Measurements from ENCODE around the gene SGCD. TPM values are rescaled to one million over a fixed set of nuclear protein-coding genes. Genes with fewer than 3 reads are reported as not detected.

Gene SGCD
- total RNA-seq, 4 donors from 2014 or later, result 12.4 to 17.8 (median 13.4) TPM

GRCh38 chr5:156561651-156562050 lies 234.7 kb downstream of the SGCD start:
- no peak for DNase-seq (ENCODE audit: low spot score in 2 of 2)
- H3K27ac ChIP-seq, result no peak overlapping the region

GRCh38 chr5:156570615-156571014 lies 243.7 kb downstream of the SGCD start:
- H3K27ac ChIP-seq, result no peak overlapping the region
- no peak for DNase-seq (ENCODE audit: low spot score in 2 of 2)
- no peaks in the 10 kb centered on the region for H3K4me1 ChIP-seq
- no peaks in the 10 kb centered on the region for H3K9me3 ChIP-seq
- TF ChIP-seq CTCF (IDR thresholded peaks at IDR 0.05), result no peak
- no peak for TF ChIP-seq POLR2A (IDR thresholded peaks at IDR 0.05)
- no peaks in the 10 kb centered on the region for H3K27me3 ChIP-seq
- no peak overlapping the region for H3K4me3 ChIP-seq
- H3K36me3 ChIP-seq, result no peaks in the 10 kb centered on the region

More at GRCh38 chr5:156561651-156562050, 234.7 kb downstream of the SGCD start:
- H3K4me1 ChIP-seq, result no peaks in the 10 kb centered on the region
- no peaks in the 10 kb centered on the region for H3K27me3 ChIP-seq
- 81 to 89% methylated on average over 1 of the region's 1 CpG for WGBS, 2 donors
- no peaks in the 10 kb centered on the region for H3K9me3 ChIP-seq
- TF ChIP-seq EP300 (IDR thresholded peaks at IDR 0.05) (no peak), CTCF (IDR thresholded peaks at IDR 0.05) (no peak), POLR2A (IDR thresholded peaks at IDR 0.05) (no peak)
- H3K4me3 ChIP-seq, result no peak overlapping the region
- no peaks in the 10 kb centered on the region for H3K36me3 ChIP-seq

GRCh38 chr5:156581725-156582124 lies 254.8 kb downstream of the SGCD start:
- no peak for TF ChIP-seq EP300 (IDR thresholded peaks at IDR 0.05)
- TF ChIP-seq POLR2A (IDR thresholded peaks at IDR 0.05), result no peak
- no peak for TF ChIP-seq CTCF (IDR thresholded peaks at IDR 0.05)
- no peaks in the 10 kb centered on the region for H3K36me3 ChIP-seq
- DNase-seq (ENCODE audit: low spot score in 2 of 2), result no peak
- 77 to 84% methylated on average over 3 of the region's 3 CpGs for WGBS, 2 donors
- H3K9me3 ChIP-seq, result peaks cover 0 to 28% (median 0%) of the 10 kb centered on the region in 4 donors
- peaks cover 0 to 15% (median 2%) of the 10 kb centered on the region in 4 donors for H3K4me1 ChIP-seq
- no peaks in the 10 kb centered on the region for H3K27me3 ChIP-seq
- H3K4me3 ChIP-seq, result no peak overlapping the region
- no peak overlapping the region for H3K27ac ChIP-seq

GRCh38 chr5:156582193-156582598 lies 255.2 kb downstream of the SGCD start:
- no peak overlapping the region for H3K4me3 ChIP-seq
- peaks cover 0 to 19% (median 2%) of the 10 kb centered on the region in 4 donors for H3K4me1 ChIP-seq
- no peak overlapping the region for H3K27ac ChIP-seq
- H3K9me3 ChIP-seq, result peaks cover 0 to 25% (median 0%) of the 10 kb centered on the region in 4 donors
- no peaks in the 10 kb centered on the region for H3K27me3 ChIP-seq
- no peak for TF ChIP-seq POLR2A (IDR thresholded peaks at IDR 0.05)
- TF ChIP-seq CTCF (IDR thresholded peaks at IDR 0.05), result no peak
- no peak for TF ChIP-seq EP300 (IDR thresholded peaks at IDR 0.05)
- WGBS, 2 donors, result 63 to 69% methylated on average over 2 of the region's 2 CpGs
- no peak for DNase-seq (ENCODE audit: low spot score in 2 of 2)
- no peaks in the 10 kb centered on the region for H3K36me3 ChIP-seq

- Histone ChIP-seq H3K4me3 (no peak overlapping the region), H3K36me3 (no peaks in the 10 kb centered on the region), H3K27ac (peak overlapping the region in 2 of 4 donors; percentile 10 to 38), H3K9me3 (peaks cover 0 to 10% (median 0%) of the 10 kb centered on the region in 4 donors), H3K4me1 (peaks cover 0 to 45% (median 2%) of the 10 kb centered on the region in 4 donors), H3K27me3 (no peaks in the 10 kb centered on the region)
- DNase-seq (ENCODE audit: low spot score in 2 of 2), result no peak
- TF ChIP-seq EP300 (IDR thresholded peaks at IDR 0.05), result no peak
- no peak for TF ChIP-seq CTCF (IDR thresholded peaks at IDR 0.05)
- TF ChIP-seq POLR2A (IDR thresholded peaks at IDR 0.05), result no peak
Measured at GRCh38 chr5:156584871-156585270, 257.9 kb downstream of the SGCD start.
